ENCODE measurements around the gene VGLL2.

Gene VGLL2

DNA sequence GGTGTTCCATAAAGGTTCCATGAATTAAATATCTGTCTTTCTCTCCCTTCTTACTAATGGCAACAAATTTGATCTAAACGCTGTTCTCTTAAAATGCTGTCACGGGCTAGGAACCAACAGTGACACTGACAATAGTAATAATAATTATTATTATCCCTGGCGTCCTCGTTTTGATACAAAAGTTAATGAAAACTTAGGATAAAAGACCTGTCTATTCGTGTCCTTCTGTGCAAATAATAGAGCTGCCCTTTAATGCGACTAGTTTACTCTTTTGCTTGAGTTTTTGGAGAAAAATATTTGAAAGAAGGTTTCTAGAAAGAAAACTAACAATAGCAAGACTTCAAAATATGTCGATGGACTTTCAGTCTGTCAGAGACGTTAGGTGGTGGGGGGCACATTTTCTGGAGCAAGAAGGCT lies 4.3 kb downstream of the VGLL2 start:
- no peak for DNase-seq

GRCh38 chr6:117270055-117270842 lies 4.9 kb downstream of the VGLL2 start:
- no peak for DNase-seq

GRCh38 chr6:117270843-117271507 lies 5.6 kb downstream of the VGLL2 start:
- DNase-seq = no peak

GRCh38 chr6:117272032-117272866 lies 6.9 kb downstream of the VGLL2 start:
- DNase-seq = no peak

DNA sequence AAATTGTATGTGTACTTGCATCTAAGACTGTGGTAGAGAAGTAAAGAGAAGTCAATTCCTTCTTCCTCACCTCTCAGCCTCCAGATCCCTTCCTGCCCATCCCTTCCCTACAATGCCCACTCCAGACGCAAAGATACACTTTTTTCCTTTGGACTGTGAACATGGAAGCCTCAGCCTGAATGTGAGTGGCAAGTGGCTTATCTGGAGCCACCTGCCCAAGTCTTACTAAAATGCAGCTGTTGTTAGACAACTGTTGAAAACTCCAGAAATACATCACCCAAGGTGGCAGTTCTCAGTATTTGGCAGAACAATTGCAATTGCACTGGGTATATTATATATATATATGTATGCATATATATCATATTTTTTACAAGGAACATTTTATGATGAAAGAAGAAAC lies 7.5 kb downstream of the VGLL2 start:
- no peak for DNase-seq

DNA sequence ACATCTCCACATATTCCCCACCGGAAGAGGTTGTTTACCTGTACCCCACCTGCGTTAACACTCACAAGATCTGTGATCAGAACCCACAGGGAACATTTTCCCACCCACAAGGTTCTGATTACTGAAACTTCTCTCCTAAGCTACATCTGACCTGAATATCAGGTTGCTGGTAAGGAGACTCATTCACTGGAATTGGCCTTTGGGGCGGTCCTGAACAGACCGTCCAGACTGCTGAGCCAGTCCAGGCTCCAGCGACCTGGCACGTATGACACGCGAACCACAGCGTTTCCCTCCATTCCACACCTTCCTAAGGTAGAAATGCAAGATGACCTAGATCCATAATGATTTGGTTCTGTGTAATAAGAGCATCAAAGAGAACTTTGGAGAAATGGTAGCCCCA lies 9.8 kb downstream of the VGLL2 start:
- no peak for DNase-seq

GRCh38 chr6:117275711-117276110 lies 10.4 kb downstream of the VGLL2 start:
- DNase-seq = no peak

- no peak for DNase-seq
These were observed 11.5 kb downstream of the VGLL2 start for GRCh38 chr6:117276778-117277316.

GRCh38 chr6:117280922-117281321 lies 15.6 kb downstream of the VGLL2 start:
- no peak for DNase-seq

GRCh38 chr6:117288083-117288715 lies 22.8 kb downstream of the VGLL2 start:
- DNase-seq = no peak

DNA sequence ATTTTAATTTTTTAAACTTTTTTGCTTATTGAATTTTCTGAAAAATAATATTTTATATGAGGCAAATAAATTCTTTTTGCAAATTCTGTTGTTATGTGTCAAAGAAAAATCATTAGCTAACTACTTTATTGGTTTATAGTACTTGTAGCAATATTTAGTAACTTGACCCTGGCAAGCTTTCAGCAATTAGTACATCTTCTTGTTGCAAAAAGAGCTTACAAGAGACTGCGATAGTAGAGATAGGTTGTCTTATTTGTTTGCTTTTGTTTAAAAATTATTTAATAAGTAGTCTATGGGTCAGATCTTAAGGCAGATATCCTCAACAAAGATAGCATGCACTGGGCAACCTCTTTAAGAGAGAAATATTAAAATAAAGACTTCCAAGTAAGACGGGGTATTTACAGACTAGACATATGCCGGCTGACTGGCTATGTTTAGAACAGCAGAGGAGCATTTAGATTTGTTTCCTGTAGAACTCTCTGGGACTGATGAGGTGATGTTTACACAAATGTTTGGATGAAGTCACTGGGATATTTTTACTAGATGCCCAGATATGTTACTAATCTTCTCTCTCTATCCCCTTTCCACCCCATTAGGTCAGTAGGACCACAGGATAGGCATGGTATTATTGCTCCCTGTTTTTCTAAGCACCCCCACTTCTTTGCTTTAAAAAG lies 25.0 kb downstream of the VGLL2 start:
- DNase-seq = no peak

DNA sequence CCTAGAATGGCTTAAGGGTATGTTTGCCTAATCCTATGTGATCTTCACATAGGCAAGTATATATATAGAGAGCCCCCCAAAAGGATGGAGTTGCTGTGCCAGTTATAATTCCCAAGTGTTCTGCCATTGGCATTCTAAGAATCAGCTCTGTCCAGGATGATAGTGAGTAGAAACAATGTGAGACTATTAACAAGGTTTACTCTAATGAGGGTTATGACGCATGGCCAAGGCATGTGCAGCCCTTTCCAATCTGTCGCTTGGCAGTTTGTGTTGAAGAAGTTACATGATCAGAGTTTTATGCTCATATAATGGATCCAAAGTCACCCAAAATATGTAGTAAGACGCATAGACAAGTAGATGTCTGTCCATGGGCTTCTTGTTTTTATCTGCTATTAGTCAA lies 33.6 kb downstream of the VGLL2 start:
- DNase-seq = no peak

DNA sequence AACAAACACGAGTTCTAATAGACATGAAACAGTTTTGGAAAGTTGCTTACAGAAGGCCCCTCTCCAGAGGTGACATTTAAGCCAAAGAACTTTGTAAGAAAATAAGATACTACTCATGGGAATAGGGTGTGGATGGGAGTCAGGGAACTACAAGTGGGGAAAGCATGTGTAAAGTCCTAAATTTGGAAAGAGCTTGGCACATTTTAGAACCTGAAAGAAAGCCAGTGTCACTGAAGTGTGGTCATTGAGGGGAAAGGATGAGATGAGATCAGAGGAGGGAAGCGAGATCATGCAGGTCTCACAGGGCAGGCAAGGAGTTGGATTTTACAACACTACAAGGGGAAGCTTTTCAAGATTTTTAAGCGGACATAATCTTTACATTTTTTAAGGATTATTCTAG lies 38.0 kb downstream of the VGLL2 start:
- DNase-seq = no peak

DNA sequence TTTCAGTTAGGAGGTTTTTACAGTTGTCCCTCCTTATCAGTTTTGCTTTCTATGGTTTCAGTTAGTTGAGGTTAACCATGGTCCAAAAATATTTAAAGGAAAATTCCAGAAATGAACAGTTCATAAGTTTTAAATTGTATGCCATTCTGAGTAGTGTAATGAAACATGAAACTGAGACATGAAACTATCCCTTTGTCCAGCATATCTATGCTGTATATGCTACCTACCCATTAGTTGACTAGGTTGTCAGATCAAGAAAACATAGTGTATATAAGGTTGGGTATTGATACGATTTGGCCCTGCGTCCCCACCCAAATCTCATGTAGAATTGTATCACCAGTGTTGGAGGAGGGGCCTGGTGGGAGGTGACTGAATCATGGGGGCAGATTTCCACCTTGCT lies 39.1 kb downstream of the VGLL2 start:
- no peak for DNase-seq

DNA sequence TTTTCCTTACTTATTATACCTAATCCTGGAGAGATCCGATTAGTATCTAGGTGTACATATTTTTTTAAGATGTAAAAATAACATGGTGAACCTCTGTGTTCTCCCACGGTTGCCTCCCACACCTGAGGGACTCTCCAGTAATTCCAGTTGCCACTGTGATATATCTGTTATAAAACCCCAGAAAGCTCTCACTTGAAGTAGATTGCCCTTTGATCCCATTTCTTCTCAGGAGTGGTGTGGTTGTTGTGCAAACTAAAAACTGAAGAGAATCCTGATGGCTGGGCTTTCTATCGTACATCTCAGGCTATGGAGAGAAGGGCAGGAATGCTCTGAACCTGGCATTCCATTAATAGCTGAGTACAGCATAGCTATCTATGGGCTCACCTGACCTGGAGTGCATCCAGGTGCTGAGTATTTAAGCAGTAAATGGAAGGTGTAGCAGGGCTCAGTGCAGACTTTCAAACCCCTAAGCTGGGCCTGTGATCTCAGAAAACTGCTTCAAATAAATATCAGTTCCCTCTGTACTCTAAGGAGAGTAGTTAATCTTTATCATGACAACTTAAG lies 41.0 kb downstream of the VGLL2 start:
- DNase-seq = no peak

DNA sequence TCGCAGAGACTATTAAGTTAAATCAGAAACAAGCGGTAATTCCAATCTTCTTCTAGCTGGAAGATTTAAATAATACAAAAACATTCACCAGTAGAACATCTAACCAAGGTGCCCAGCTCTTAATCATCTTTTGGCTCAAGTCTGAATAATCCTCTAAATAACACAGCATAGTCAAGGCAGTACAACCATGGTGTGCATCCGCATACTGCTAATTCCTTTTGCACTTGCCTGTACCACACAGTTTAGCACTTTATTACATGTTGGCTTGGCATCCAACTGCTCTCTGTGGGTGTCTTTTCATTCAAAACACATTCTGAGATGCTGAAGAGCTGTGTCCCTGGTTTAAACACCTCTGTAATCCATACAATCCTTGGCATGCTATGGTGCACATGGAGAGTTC lies 42.3 kb downstream of the VGLL2 start:
- no peak for DNase-seq

DNA sequence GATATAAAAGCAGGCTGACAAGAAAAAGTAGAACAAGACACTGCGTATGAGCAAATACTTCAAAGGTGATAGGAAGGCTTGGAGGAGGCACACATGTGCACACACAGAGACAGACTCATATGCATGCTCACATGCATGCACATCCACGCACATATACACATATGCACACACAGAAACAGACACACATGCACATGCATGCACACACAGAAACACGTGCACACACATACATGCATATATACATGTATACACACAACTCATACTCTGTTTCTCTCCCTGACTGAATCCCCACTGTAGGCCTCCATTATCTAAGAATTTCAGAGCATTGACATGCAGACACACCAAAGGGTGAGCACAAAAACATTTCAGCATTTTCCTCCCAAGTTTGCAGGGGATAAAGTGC lies 43.7 kb downstream of the VGLL2 start:
- DNase-seq = no peak

DNA sequence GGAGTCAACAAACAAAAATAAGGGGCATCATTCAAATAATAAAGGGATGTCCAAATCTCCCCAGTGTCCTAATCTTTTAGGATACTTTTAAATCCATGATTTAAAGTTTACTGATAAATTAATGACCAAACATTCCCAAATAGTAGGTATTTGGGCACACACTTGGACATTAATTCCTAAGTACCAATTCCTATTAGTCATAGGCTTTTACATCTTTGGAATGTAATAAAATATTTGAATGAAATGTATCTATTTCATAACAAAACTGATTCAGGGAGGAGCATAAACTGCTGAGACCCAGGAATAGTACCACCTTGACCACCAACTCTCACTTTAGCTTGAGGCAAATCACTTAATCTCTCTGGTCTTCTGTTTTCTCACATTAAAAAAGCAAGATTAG lies 44.3 kb downstream of the VGLL2 start:
- no peak for DNase-seq

- DNase-seq = no peak
These were observed 46.0 kb downstream of the VGLL2 start for GRCh38 chr6:117311310-117311709.

DNA sequence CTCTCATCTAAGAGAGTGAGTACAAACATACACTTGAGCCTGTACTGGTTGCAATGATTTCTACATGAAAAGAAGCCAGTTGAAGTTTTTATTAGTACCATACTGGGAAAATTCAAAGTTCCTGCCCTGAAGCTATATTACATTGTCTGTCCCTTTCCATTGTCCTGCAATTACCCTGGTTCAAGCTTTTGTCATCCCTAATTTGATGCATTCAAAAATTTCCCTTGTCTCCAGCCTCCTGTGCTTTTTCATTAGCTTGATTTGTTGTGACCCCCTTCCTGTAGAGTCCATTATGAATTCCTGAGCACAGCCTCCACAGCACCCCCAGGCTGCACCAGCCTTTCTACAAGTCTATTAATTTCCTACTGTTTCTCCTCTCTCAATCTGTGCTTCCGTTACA lies 46.4 kb downstream of the VGLL2 start:
- DNase-seq = no peak

DNA sequence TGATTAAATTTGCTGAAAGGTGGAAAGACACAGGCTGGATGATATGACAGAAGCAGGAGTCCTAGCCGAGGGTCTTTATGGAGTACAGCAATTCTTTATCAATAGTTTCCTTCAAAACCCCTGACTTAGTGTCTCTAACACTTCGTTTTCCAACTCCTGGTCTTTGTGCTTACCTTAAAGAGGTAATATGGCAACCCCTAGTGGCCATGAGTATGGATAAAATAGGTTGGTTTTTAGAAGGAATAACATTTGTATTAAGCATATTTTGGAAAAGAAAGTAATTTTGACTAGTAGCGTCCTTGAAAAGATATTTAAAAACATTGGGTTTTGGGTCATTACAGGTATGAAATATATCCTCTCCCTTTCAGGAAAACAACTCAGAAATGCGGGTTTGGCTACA lies 51.9 kb downstream of the VGLL2 start:
- DNase-seq = no peak
